NCI-H526 (cell line): ENCODE measurements around the gene TMEM245.
"Not testable (repeated sequence)": the region's sequence is repeated elsewhere in the genome, so short reads cannot be mapped to it uniquely, and the experiment has no call there.

ENCODE experiments used
- DNase-seq, 2 experiments: peaks; one replicate each; lab custom pipeline; 2025; lab: John Stamatoyannopoulos, UW

TMEM245 gene

GRCh38 chr9:109132567-109133021 is 12.8 kb upstream of the TMEM245 start:
- DNase-seq: no peak

- DNase-seq: no peak
These were observed 9.9 kb upstream of the TMEM245 start for GRCh38 chr9:109129470-109130197.

- not testable (repeated sequence) for DNase-seq
These were observed 6.9 kb upstream of the TMEM245 start for GRCh38 chr9:109126671-109127070.

GRCh38 chr9:109124121-109124520 is 4.4 kb upstream of the TMEM245 start:
- no peak for DNase-seq

- DNase-seq: no peak
These were observed 3.2 kb upstream of the TMEM245 start for GRCh38 chr9:109122726-109123621.

- DNase-seq: no peak
These were observed 1.6 kb upstream of the TMEM245 start for GRCh38 chr9:109121232-109121796.

- DNase-seq: no peak
These were observed 550 bp upstream of the TMEM245 start for GRCh38 chr9:109120204-109120789.

GRCh38 chr9:109118808-109119438 is 824 bp downstream of the TMEM245 start:
- peak in 1 of 2 experiments; percentile 16 for DNase-seq

- peak in 1 of 2 experiments; percentile 25 for DNase-seq
These were observed 1.6 kb downstream of the TMEM245 start for GRCh38 chr9:109117856-109118807.

- DNase-seq: no peak
These were observed 3.7 kb downstream of the TMEM245 start for GRCh38 chr9:109115931-109116526.

- no peak for DNase-seq
These were observed 5.1 kb downstream of the TMEM245 start for GRCh38 chr9:109114670-109115069.

GRCh38 chr9:109113892-109114609 is 5.7 kb downstream of the TMEM245 start:
- DNase-seq: no peak

- no peak for DNase-seq
These were observed 6.5 kb downstream of the TMEM245 start for GRCh38 chr9:109113254-109113653.

GRCh38 chr9:109110329-109111021 is 9.3 kb downstream of the TMEM245 start:
- DNase-seq: no peak

- DNase-seq: no peak
These were observed 9.8 kb downstream of the TMEM245 start for GRCh38 chr9:109109967-109110328.

GRCh38 chr9:109108318-109108717 is 11.4 kb downstream of the TMEM245 start:
- no peak for DNase-seq

- no peak for DNase-seq
These were observed 12.1 kb downstream of the TMEM245 start for GRCh38 chr9:109107402-109108240.

GRCh38 chr9:109101810-109102209 is 17.9 kb downstream of the TMEM245 start:
- no peak for DNase-seq
